Left ventricle myocardium inferior (tissue), 1 donor: ENCODE results near the gene IL16. TPM values are rescaled to one million over a fixed set of nuclear protein-coding genes. Genes with fewer than 3 reads are reported as not detected.
"Not testable (repeated sequence)": the region's sequence is repeated elsewhere in the genome, so short reads cannot be mapped to it uniquely, and the experiment has no call there.

ENCODE experiments used
- DNase-seq: peaks from one replicate; pipeline ENCODE4 v3.0.0-alpha.2; 2020
- H3K27ac ChIP-seq: fragments of 200-600 bp; replicated peaks from 2 replicates; pipeline ENCODE4 v1.8.0; 2021
- H3K27me3 ChIP-seq: fragments of 200-600 bp; 2 replicates; pipeline ENCODE4 v1.8.0; 2021; ENCODE audit warnings: low read depth
- H3K36me3 ChIP-seq: fragments of 200-600 bp; 2 replicates; pipeline ENCODE4 v1.8.0; 2021
- H3K4me1 ChIP-seq: fragments of 200-600 bp; 2 replicates; pipeline ENCODE4 v1.8.0; 2021
- H3K4me3 ChIP-seq: fragments of 200-600 bp; 2 replicates; pipeline ENCODE4 v1.8.0; 2021; ENCODE audit warnings: mild to moderate bottlenecking, moderate library complexity
- H3K9me3 ChIP-seq: fragments of 200-600 bp; replicated peaks from 2 replicates; pipeline ENCODE4 v1.8.0; 2021
- intact Hi-C: fragments of 100-400 bp; cut with micrococcal nuclease; formaldehyde crosslinking; loops from one replicate; pipeline ENCODE4 v1.11.0; 2022
- total RNA-seq: library from RNA; stranded (reverse); fragmentation: NEBNext Ultra II Directional; extraction: Animal tissue kit (Norgen Biotek cat#: 25700); gene quantifications from one replicate; pipeline ENCODE4 v1.2.1, GENCODE V29; 2021
- TF ChIP-seq, protein P1 (sequence below): fragments of 200-600 bp; IDR thresholded peaks from 2 replicates; pipeline ENCODE4 v1.8.0; 2021; ENCODE audit warnings: antibody characterized with exemption, mild to moderate bottlenecking, borderline replicate concordance
- donor health status: DM: no; HTN: yes; CAD: no; lungs with severe emphysema.

The IL16 gene
- total RNA-seq, 1 donor from 2014 or later, result 3.8 TPM

DNA sequence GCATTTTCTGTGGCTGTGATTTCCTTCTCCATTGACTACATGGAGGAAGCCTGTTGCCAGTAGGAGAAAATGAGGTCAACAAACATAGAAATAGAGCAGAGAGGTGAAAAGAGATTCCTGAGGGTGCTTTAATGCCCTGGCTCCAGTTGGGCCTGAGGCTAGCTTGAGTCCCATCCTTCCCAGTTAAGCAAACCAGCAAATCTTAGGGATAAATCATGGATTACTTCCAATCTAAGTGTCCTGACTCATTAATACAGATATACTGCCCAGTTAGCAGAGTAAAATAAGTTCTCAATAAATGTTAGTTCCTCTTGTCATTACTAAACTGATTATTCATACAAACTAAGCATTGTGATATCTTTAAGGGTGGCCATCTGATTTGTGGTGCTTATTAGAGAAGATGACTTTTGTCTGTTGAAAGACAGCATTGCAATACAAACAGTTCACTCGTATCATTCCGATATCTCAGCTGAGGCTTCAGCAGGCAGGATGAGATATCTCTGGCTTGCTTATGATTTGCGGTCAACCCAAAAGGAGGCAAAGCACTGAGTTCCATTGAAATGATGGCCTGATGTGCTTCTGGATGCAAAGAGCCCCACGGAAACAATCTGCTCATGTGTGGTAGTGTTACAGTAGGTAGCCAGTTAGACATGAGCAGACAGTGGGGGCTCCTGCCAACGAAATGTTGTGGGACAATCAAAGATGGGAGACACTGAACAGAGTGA, 133.8 kb downstream of the IL16 start:
- Histone ChIP-seq H3K9me3 (no peaks in the 10 kb centered on the region), H3K36me3 (no peaks in the 10 kb centered on the region), H3K27ac (no peak overlapping the region), H3K27me3 (no peaks in the 10 kb centered on the region), H3K4me3 (peak overlapping the region; percentile 27), H3K4me1 (peaks cover 8% of the 10 kb centered on the region)
- TF ChIP-seq, protein P1, sequence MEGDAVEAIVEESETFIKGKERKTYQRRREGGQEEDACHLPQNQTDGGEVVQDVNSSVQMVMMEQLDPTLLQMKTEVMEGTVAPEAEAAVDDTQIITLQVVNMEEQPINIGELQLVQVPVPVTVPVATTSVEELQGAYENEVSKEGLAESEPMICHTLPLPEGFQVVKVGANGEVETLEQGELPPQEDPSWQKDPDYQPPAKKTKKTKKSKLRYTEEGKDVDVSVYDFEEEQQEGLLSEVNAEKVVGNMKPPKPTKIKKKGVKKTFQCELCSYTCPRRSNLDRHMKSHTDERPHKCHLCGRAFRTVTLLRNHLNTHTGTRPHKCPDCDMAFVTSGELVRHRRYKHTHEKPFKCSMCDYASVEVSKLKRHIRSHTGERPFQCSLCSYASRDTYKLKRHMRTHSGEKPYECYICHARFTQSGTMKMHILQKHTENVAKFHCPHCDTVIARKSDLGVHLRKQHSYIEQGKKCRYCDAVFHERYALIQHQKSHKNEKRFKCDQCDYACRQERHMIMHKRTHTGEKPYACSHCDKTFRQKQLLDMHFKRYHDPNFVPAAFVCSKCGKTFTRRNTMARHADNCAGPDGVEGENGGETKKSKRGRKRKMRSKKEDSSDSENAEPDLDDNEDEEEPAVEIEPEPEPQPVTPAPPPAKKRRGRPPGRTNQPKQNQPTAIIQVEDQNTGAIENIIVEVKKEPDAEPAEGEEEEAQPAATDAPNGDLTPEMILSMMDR, result no peak
- intact Hi-C loops, result loop anchor here (10.0 kb wide), 1 partner anchor 56 kb away; no protein-coding TSS in a partner anchor
- no peak for DNase-seq

DNA sequence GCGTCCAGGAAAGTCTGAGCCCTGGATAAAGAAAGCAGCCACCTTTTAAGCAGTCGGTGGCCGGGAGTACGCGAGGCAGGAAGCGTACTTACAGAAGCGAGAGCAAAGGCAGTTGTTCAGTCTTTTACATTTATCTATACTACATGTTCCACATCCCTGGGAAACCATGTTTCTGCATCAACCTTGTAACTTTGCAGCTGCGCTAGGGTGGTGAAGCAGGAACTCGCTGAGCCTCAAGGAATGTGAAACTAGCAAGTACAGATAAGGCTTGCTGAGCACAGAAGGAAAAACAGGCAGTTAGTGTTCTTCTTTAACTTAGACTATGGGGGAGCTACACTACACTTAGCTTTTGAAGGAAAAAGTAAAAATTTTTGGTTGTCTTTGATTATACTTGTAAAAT, 134.5 kb downstream of the IL16 start:
- H3K27me3 ChIP-seq, H3K27ac ChIP-seq, DNase-seq, H3K4me1 ChIP-seq, H3K9me3 ChIP-seq, H3K36me3 ChIP-seq: not testable (repeated sequence)
- intact Hi-C loops, result loop anchor here (10.0 kb wide), 1 partner anchor 56 kb away; no protein-coding TSS in a partner anchor
- peak overlapping the region; percentile 27 for H3K4me3 ChIP-seq

DNA sequence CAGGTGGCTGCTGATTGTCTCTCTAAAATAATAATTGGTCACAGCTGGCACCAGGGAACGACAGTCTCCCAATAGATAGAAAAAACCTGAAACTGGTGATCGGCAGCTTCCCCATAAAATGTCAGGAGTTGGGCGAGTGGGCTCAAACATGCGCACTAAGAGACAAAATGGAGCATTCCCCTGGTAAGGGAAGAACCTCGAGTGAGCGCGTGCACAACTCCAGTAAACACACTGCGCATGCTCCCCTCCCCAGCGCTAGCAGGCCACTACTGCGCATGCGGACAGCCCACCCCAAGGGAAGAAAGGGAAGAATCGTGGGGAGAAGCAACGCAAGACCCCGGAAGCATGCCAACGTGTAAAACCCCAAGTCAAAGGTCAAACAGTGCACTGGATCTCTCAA, 134.9 kb downstream of the IL16 start:
- Histone ChIP-seq H3K27me3 (no peaks in the 10 kb centered on the region), H3K36me3 (no peaks in the 10 kb centered on the region), H3K27ac (no peak overlapping the region), H3K4me3 (no peak overlapping the region), H3K4me1 (peaks cover 10% of the 10 kb centered on the region), H3K9me3 (no peaks in the 10 kb centered on the region)
- intact Hi-C loops, result loop anchor here (10.0 kb wide), 1 partner anchor 57 kb away; no protein-coding TSS in a partner anchor
- TF ChIP-seq, protein P1, result no peak
- no peak for DNase-seq

DNA sequence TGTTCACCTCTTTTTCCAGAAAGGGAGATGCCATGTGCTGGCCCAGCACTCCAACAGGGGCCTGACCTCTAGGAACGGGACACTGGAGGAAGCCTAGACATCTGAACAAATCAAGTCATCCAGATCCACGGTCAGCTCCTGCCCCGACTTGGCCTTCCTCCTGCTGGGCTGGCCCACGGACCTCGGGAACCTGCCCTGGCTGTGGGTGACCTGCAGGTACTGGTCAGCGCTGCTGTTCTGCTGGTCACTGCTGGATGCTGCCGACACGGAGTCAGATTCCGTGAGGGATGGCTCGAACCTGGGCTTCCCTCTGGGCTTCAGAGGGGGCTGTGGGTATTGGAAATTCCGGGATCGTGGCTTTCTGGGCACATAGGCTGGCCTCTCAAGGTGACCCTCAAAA, 135.6 kb downstream of the IL16 start:
- intact Hi-C loops, result loop anchor here (10.0 kb wide), 1 partner anchor 58 kb away; no protein-coding TSS in a partner anchor
- no peaks in the 10 kb centered on the region for H3K36me3 ChIP-seq

DNA sequence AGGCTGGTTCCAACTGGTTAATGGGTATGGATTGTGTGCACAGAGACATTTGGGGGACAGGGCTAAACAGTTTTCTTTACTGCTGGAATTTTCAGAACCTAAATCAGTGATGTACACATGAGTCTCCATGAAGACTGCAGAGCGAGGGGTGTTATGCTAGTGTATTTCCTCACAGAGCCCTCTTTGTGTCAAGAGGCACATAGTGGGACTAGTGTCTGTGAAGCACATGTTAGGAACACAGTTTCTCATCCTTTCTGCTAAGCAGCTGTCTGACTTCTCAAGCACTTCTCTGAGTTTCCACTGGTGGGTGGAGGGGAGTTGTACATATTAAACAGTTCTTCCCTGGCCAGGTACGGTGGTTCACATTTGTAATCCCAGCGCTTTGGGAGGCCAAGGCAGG, 136.7 kb downstream of the IL16 start:
- H3K27ac ChIP-seq, result no peak overlapping the region
- TF ChIP-seq, protein P1, result no peak

More for the DNA sequence above, 135.6 kb downstream of the IL16 start:
- no peak for DNase-seq
- Histone ChIP-seq H3K4me1 (peaks cover 15% of the 10 kb centered on the region), H3K9me3 (no peaks in the 10 kb centered on the region), H3K27ac (no peak overlapping the region), H3K4me3 (no peak overlapping the region), H3K27me3 (no peaks in the 10 kb centered on the region)
- TF ChIP-seq, protein P1, result no peak

DNA sequence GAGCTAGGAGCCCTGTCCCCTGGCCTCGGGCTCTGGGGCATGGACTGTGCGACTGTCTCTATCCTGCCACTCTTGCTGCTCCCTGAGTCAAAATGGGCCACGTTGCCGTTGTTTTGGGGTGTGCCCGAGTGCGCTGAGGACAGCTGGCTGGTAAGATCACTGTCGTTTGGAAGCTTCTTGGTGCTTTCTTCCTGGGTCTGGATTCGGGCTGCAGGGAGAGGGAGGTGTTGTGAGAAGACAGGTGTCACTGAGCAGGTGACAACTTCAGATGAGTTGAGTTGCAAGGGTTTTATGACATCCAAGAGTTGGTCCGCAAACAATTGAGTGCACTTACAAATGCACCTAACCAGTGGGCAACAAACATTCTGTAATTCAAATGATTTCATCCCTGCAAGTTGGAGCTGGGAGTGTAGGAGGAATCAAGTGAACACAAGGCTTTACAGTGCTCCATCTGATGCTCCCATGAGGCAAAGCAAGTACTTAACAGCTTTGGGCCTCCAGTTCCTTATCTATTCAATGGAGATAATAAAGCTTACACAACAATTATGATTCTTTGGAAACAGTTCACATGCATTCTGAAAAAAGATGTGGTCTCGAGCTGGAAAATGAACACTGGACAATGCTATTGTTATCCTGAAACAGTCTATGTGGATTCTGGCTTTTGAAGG, 138.2 kb downstream of the IL16 start:
- Histone ChIP-seq H3K9me3 (no peaks in the 10 kb centered on the region), H3K4me1 (peaks cover 25% of the 10 kb centered on the region), H3K27ac (peak overlapping the region; percentile 24), H3K4me3 (no peak overlapping the region), H3K36me3 (no peaks in the 10 kb centered on the region), H3K27me3 (no peaks in the 10 kb centered on the region)
- intact Hi-C loops, result loop anchor here (10.0 kb wide), 1 partner anchor 60 kb away; no protein-coding TSS in a partner anchor
- TF ChIP-seq, protein P1, result no peak
- DNase-seq, result no peak

More for the DNA sequence above, 136.7 kb downstream of the IL16 start:
- Histone ChIP-seq H3K9me3 (no peaks in the 10 kb centered on the region), H3K27me3 (no peaks in the 10 kb centered on the region), H3K4me3 (no peak overlapping the region), H3K4me1 (peaks cover 20% of the 10 kb centered on the region), H3K36me3 (no peaks in the 10 kb centered on the region)
- DNase-seq, result no peak
- intact Hi-C loops, result loop anchor here (10.0 kb wide), 1 partner anchor 59 kb away; no protein-coding TSS in a partner anchor
